HT1080 (cell line): ENCODE data around the gene ZBTB7C. TPM values are rescaled to one million over a fixed set of nuclear protein-coding genes. Genes with fewer than 3 reads are reported as not detected.

ENCODE experiments used
- DNase-seq: peaks from one replicate; pipeline ENCODE4 v3.0.0-alpha.2; 2015; ENCODE audit warnings: low read depth
- total RNA-seq: library from RNA; depleted of rRNA; stranded (reverse); fragments of >200 nt; shearing (Covaris generic); gene quantifications from 2 replicates; pipeline ENCODE4 v1.2.3, GENCODE V29; 2014

The ZBTB7C gene
- total RNA-seq, 1 experiment from 2014 or later = 0.05 TPM

- no peak for DNase-seq
Measured at GRCh38 chr18:48355276-48356115, 53.7 kb downstream of the ZBTB7C start.

GRCh38 chr18:48354746-48355260 lies 54.4 kb downstream of the ZBTB7C start:
- no peak for DNase-seq

GRCh38 chr18:48352051-48352755 lies 57.0 kb downstream of the ZBTB7C start:
- no peak for DNase-seq

GRCh38 chr18:48351216-48352050 lies 57.8 kb downstream of the ZBTB7C start:
- DNase-seq = no peak

- DNase-seq = no peak
Measured at GRCh38 chr18:48348739-48349138, 60.4 kb downstream of the ZBTB7C start.

- DNase-seq = no peak
Measured at GRCh38 chr18:48347756-48348326, 61.3 kb downstream of the ZBTB7C start.

- DNase-seq = peak; percentile 14
Measured at GRCh38 chr18:48345596-48345995, 63.6 kb downstream of the ZBTB7C start.

- no peak for DNase-seq
Measured at GRCh38 chr18:48342581-48342980, 66.6 kb downstream of the ZBTB7C start.

- DNase-seq = no peak
Measured at GRCh38 chr18:48342125-48342524, 67.1 kb downstream of the ZBTB7C start.

GRCh38 chr18:48340560-48340959 lies 68.6 kb downstream of the ZBTB7C start:
- no peak for DNase-seq

GRCh38 chr18:48339692-48340091 lies 69.5 kb downstream of the ZBTB7C start:
- no peak for DNase-seq

GRCh38 chr18:48338915-48339314 lies 70.3 kb downstream of the ZBTB7C start:
- DNase-seq = no peak

GRCh38 chr18:48337053-48337452 lies 72.1 kb downstream of the ZBTB7C start:
- no peak for DNase-seq

GRCh38 chr18:48336332-48336731 lies 72.9 kb downstream of the ZBTB7C start:
- DNase-seq = no peak

- no peak for DNase-seq
Measured at GRCh38 chr18:48335829-48336228, 73.4 kb downstream of the ZBTB7C start.

GRCh38 chr18:48334845-48335244 lies 74.3 kb downstream of the ZBTB7C start:
- DNase-seq = no peak

- DNase-seq = no peak
Measured at GRCh38 chr18:48333563-48333962, 75.6 kb downstream of the ZBTB7C start.

GRCh38 chr18:48330016-48330991 lies 78.9 kb downstream of the ZBTB7C start:
- peak; percentile 98 for DNase-seq

GRCh38 chr18:48328473-48329210 lies 80.5 kb downstream of the ZBTB7C start:
- DNase-seq = peak; percentile 81
